ENCODE data around the gene MAZ. TPM values are rescaled to one million over a fixed set of nuclear protein-coding genes. Genes with fewer than 3 reads are reported as not detected.

Gene MAZ
- total RNA-seq, 1 experiment from 2014 or later: 426 TPM

GRCh38 chr16:29824589-29825144, 18.3 kb downstream of the MAZ start:
- no peak for DNase-seq (ENCODE audit: low read depth, low spot score)
- TF ChIP-seq CTCF (IDR thresholded peaks at IDR 0.05) (no peak), SIN3A (IDR thresholded peaks at IDR 0.05; ENCODE audit: borderline replicate concordance, insufficient read depth, low read depth, low read length) (no peak), POLR2AphosphoS5 (IDR thresholded peaks at IDR 0.05; ENCODE audit: low read depth, low read length) (no peak), REST (IDR thresholded peaks at IDR 0.05; ENCODE audit: insufficient read depth in 1 of 2, low read depth in 2 of 2, low read length in 1 of 2) (no peak), TCF7L2 (IDR thresholded peaks at IDR 0.05; ENCODE audit: low read depth, low read length) (no peak)
- H3K4me1 ChIP-seq (ENCODE audit: control insufficient read depth, insufficient read depth, low read length): peaks cover 42% of the 10 kb centered on the region
- no peaks in the 10 kb centered on the region for H3K9me3 ChIP-seq (ENCODE audit: control insufficient read depth, insufficient read depth, low read depth, low read length)
- no peak for ATAC-seq
- intact Hi-C loops (cut with micrococcal nuclease; ENCODE audit: unreplicated experiment): no loop called here
- ChIA-PET CTCF (no interaction called here), POLR2A (interaction anchor here (0.7 kb wide), 1 partner anchor 281 kb away, joined by 5 read pairs; no protein-coding TSS in a partner anchor)
- H3K27me3 ChIP-seq (ENCODE audit: control insufficient read depth, insufficient read depth, low read length): no peaks in the 10 kb centered on the region
- peak overlapping the region; percentile 36 for H3K27ac ChIP-seq (ENCODE audit: low read length)
- no peak overlapping the region for H3K4me3 ChIP-seq (ENCODE audit: low read depth in 2 of 2, low read length in 2 of 2)
- in situ Hi-C loops (cut with HindIII; ENCODE audit: low pct_unique_long_range_greater_than_20kb, low sequenced_read_pairs): no loop called here
- no TSS peak for BruUV-seq (replicated peaks)
- H3K36me3 ChIP-seq (ENCODE audit: control insufficient read depth, insufficient read depth, low read length): no peaks in the 10 kb centered on the region; the same call in 1 of the 2 replicates

GRCh38 chr16:29825145-29826044, 19.1 kb downstream of the MAZ start:
- POLR2A ChIA-PET: no interaction called here

More at GRCh38 chr16:29825145-29826044, 19.1 kb downstream of the MAZ start:
- no peak for TF ChIP-seq TCF7L2 (IDR thresholded peaks at IDR 0.05; ENCODE audit: low read depth, low read length)
- TF ChIP-seq CTCF (IDR thresholded peaks at IDR 0.05): no peak
- TF ChIP-seq POLR2AphosphoS5 (IDR thresholded peaks at IDR 0.05; ENCODE audit: low read depth, low read length): no peak
- TF ChIP-seq SIN3A (IDR thresholded peaks at IDR 0.05; ENCODE audit: borderline replicate concordance, insufficient read depth, low read depth, low read length): no peak
- no peak for TF ChIP-seq REST (IDR thresholded peaks at IDR 0.05; ENCODE audit: insufficient read depth in 1 of 2, low read depth in 2 of 2, low read length in 1 of 2)
- no peak overlapping the region for H3K4me3 ChIP-seq (ENCODE audit: low read depth in 2 of 2, low read length in 2 of 2)
- no peaks in the 10 kb centered on the region for H3K9me3 ChIP-seq (ENCODE audit: control insufficient read depth, insufficient read depth, low read depth, low read length)
- ATAC-seq: peak; percentile 4; the same call in 1 of the 2 replicates
- CTCF ChIA-PET: no interaction called here
- BruUV-seq (replicated peaks): no TSS peak
- peak overlapping the region; percentile 36 for H3K27ac ChIP-seq (ENCODE audit: low read length)
- H3K4me1 ChIP-seq (ENCODE audit: control insufficient read depth, insufficient read depth, low read length): peaks cover 37% of the 10 kb centered on the region
- in situ Hi-C loops (cut with HindIII; ENCODE audit: low pct_unique_long_range_greater_than_20kb, low sequenced_read_pairs): no loop called here
- DNase-seq (ENCODE audit: low read depth, low spot score): no peak
- H3K27me3 ChIP-seq (ENCODE audit: control insufficient read depth, insufficient read depth, low read length): no peaks in the 10 kb centered on the region
- intact Hi-C loops (cut with micrococcal nuclease; ENCODE audit: unreplicated experiment): no loop called here
- H3K36me3 ChIP-seq (ENCODE audit: control insufficient read depth, insufficient read depth, low read length): no peaks in the 10 kb centered on the region; the same call in 1 of the 2 replicates
